H9 (cell line): Measurements from ENCODE around the gene SLC25A12. TPM values are rescaled to one million over a fixed set of nuclear protein-coding genes. Genes with fewer than 3 reads are reported as not detected.

ENCODE experiments used
- DNase-seq: peaks from one replicate; pipeline ENCODE4 v3.0.0-alpha.2; 2017
- H2AFZ ChIP-seq: one replicate; pipeline ENCODE4 v1.6.1; 2013; ENCODE audit warnings: mild to moderate bottlenecking, low read length, control low read depth, moderate library complexity
- H2AK5ac ChIP-seq: 2 replicates; pipeline ENCODE4 v1.6.1; 2013; ENCODE audit warnings: low read length, control low read depth, mixed read lengths; ENCODE audit not compliant: insufficient read length
- H2BK120ac ChIP-seq: one replicate; pipeline ENCODE4 v1.6.1; 2013; ENCODE audit warnings: low read depth, mild to moderate bottlenecking, low read length, control low read depth, inconsistent platforms; ENCODE audit not compliant: poor library complexity, severe bottlenecking
- H2BK12ac ChIP-seq: 2 replicates; pipeline ENCODE4 v1.6.1; 2013; ENCODE audit warnings: low read length, control low read depth, mixed read lengths, low read depth; ENCODE audit not compliant: insufficient read length
- H2BK15ac ChIP-seq: 2 replicates; pipeline ENCODE4 v1.6.1; 2013; ENCODE audit warnings: low read depth, low read length, control low read depth
- H2BK20ac ChIP-seq: one replicate; pipeline ENCODE4 v1.6.1; 2013; ENCODE audit warnings: low read depth, mild to moderate bottlenecking, low read length, control low read depth, inconsistent platforms; ENCODE audit not compliant: poor library complexity, severe bottlenecking
- H2BK5ac ChIP-seq: 2 replicates; pipeline ENCODE4 v1.6.1; 2013; ENCODE audit warnings: low read length, control low read depth, mixed read lengths; ENCODE audit not compliant: insufficient read length
- H3K14ac ChIP-seq: 2 replicates; pipeline ENCODE4 v1.6.1; 2013; ENCODE audit warnings: low read length, control low read depth; ENCODE audit not compliant: insufficient read depth
- H3K18ac ChIP-seq: 2 replicates; pipeline ENCODE4 v1.6.1; 2013; ENCODE audit warnings: low read depth, mild to moderate bottlenecking, mixed read lengths, low read length, control low read depth; ENCODE audit not compliant: insufficient read length
- H3K23ac ChIP-seq: 2 replicates; pipeline ENCODE4 v1.6.1; 2013; ENCODE audit warnings: low read length, control low read depth, mixed read lengths, low read depth; ENCODE audit not compliant: insufficient read length
- H3K23me2 ChIP-seq: 2 replicates; pipeline ENCODE4 v1.6.1; 2013; ENCODE audit warnings: low read depth, mild to moderate bottlenecking, mixed read lengths, low read length, control low read depth; ENCODE audit not compliant: insufficient read length, poor library complexity, severe bottlenecking
- H3K27ac ChIP-seq: 2 replicates; pipeline ENCODE4 v1.5.1; 2013; ENCODE audit warnings: low read length, control low read depth, mixed read lengths, low read depth; ENCODE audit not compliant: insufficient read length
- H3K27me3 ChIP-seq: 2 replicates; pipeline ENCODE4 v1.6.1; 2013; ENCODE audit warnings: low read length, control low read depth, inconsistent platforms; ENCODE audit not compliant: insufficient read depth
- H3K4ac ChIP-seq: 2 replicates; pipeline ENCODE4 v1.6.1; 2013; ENCODE audit warnings: low read depth, mild to moderate bottlenecking, control low read depth, inconsistent platforms, low read length, moderate library complexity
- H3K4me1 ChIP-seq: 2 replicates; pipeline ENCODE4 v1.6.1; 2013; ENCODE audit warnings: low read length, control low read depth, inconsistent platforms; ENCODE audit not compliant: insufficient read depth
- H3K4me2 ChIP-seq: 2 replicates; pipeline ENCODE4 v1.6.1; 2013; ENCODE audit warnings: low read length, control low read depth, mixed read lengths; ENCODE audit not compliant: insufficient read length, insufficient read depth
- H3K56ac ChIP-seq: 2 replicates; pipeline ENCODE4 v1.6.1; 2013; ENCODE audit warnings: low read depth, mild to moderate bottlenecking, mixed read lengths, low read length, control low read depth; ENCODE audit not compliant: insufficient read length
- H3K79me1 ChIP-seq: 2 replicates; pipeline ENCODE4 v1.6.1; 2013; ENCODE audit warnings: low read depth, mild to moderate bottlenecking, moderate library complexity, low read length, control low read depth, inconsistent platforms; ENCODE audit not compliant: insufficient read depth, poor library complexity, severe bottlenecking
- H3K79me2 ChIP-seq: 2 replicates; pipeline ENCODE4 v1.6.1; 2013; ENCODE audit warnings: low read length, control low read depth, inconsistent platforms; ENCODE audit not compliant: insufficient read depth
- H3K9ac ChIP-seq: 2 replicates; pipeline ENCODE4 v1.6.1; 2013; ENCODE audit warnings: low read length, control low read depth, mixed read lengths; ENCODE audit not compliant: insufficient read length; ENCODE audit errors: extremely low read depth
- H3K9me3 ChIP-seq: one replicate; pipeline ENCODE4 v1.6.1; 2013; ENCODE audit warnings: low read depth, low read length, inconsistent platforms; ENCODE audit not compliant: control insufficient read depth
- H3T11ph ChIP-seq: one replicate; pipeline ENCODE4 v1.6.1; 2013; ENCODE audit warnings: mild to moderate bottlenecking, low read length, control low read depth, inconsistent platforms
- H4K20me1 ChIP-seq: one replicate; pipeline ENCODE4 v1.6.1; 2013; ENCODE audit not compliant: control insufficient read depth, insufficient read length, insufficient read depth
- H4K5ac ChIP-seq: 2 replicates; pipeline ENCODE4 v1.6.1; 2013; ENCODE audit warnings: low read depth, mild to moderate bottlenecking, mixed read lengths, low read length, control low read depth; ENCODE audit not compliant: insufficient read length
- H4K8ac ChIP-seq: replicated peaks from 2 replicates; pipeline ENCODE4 v1.6.1; 2013; ENCODE audit warnings: low read length, control low read depth, mixed read lengths, low read depth; ENCODE audit not compliant: insufficient read length
- H4K91ac ChIP-seq: 2 replicates; pipeline ENCODE4 v1.6.1; 2013; ENCODE audit warnings: low read depth, mild to moderate bottlenecking, moderate library complexity, mixed read lengths, low read length, control low read depth; ENCODE audit not compliant: insufficient read length
- H3K27ac Mint-ChIP-seq, 3 experiments: 2 replicates in 2 of 3; 3 replicates in 1 of 3; pipeline ENCODE4 v1.8.0; 2020 to 2021; ENCODE audit warnings: mixed read lengths in 3 of 3, mild to moderate bottlenecking in 1 of 3, moderate library complexity in 1 of 3
- H3K27me3 Mint-ChIP-seq: 2 replicates; pipeline ENCODE4 v1.8.0; 2021; ENCODE audit warnings: low read depth, mild to moderate bottlenecking, moderate library complexity, mixed read lengths
- H3K36me3 Mint-ChIP-seq, 3 experiments: 2 replicates in 2 of 3; 3 replicates in 1 of 3; pipeline ENCODE4 v1.8.0; 2020 to 2021; ENCODE audit warnings: low read depth in 3 of 3, mixed read lengths in 3 of 3; ENCODE audit not compliant: insufficient read depth in 1 of 3
- H3K4me1 Mint-ChIP-seq, 2 experiments: 2 replicates each; pipeline ENCODE4 v1.8.0; 2020; ENCODE audit warnings: mixed read lengths in 2 of 2
- H3K4me3 Mint-ChIP-seq, 2 experiments: 2 replicates in 1 of 2; 3 replicates in 1 of 2; pipeline ENCODE4 v1.8.0; 2020 to 2021; ENCODE audit warnings: mild to moderate bottlenecking in 2 of 2, mixed read lengths in 2 of 2, moderate library complexity in 1 of 2
- H3K9me3 Mint-ChIP-seq, 2 experiments: 2 replicates in 1 of 2; 3 replicates in 1 of 2; pipeline ENCODE4 v1.8.0; 2020; ENCODE audit warnings: mild to moderate bottlenecking in 2 of 2, mixed read lengths in 2 of 2, moderate library complexity in 1 of 2
- WGBS: extraction: QIAGEN DNeasy Blood & Tissue Kit; methylation state at CpG from one replicate; pipeline ENCODE4 v1.1.7; 2013; ENCODE audit warnings: missing lambda C conversion rate, low lambda C conversion rate, mixed read lengths; ENCODE audit not compliant: insufficient read length; ENCODE audit errors: extremely low coverage; 5-methylcytosine and 5-hydroxymethylcytosine counted together
- total RNA-seq: library from RNA; stranded (reverse); gene quantifications from 2 replicates; pipeline ENCODE4 v1.2.1, GENCODE V29; 2021
- TF ChIP-seq, protein P1 (sequence below): fragments of 200-600 bp; sonication (generic); conservative IDR thresholded peaks from 3 replicates; pipeline ENCODE4 v1.8.0; 2021; ENCODE audit warnings: antibody characterized with exemption, mild to moderate bottlenecking

SLC25A12 gene
- total RNA-seq, 1 experiment from 2014 or later = 10.1 TPM

DNA sequence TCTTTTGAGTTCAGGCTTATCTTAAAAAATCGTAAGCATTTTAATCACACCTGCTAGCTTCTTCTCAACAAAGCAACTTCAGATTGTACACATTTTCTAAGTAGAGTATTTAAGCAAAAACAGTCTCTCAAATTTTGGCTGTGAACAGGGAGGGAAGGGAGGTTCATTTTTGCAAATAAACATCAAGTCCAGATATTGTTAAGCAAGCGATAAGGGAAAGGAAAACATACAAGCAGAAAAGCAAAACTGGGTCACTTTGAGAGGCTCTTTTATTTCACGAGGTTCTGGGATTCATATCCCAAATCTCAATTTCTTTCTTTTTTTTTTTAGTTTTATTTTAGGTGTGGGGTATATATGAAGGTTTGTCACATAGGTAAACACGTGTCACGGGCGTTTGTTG is 79.9 kb downstream of the SLC25A12 start:
- H4K20me1 ChIP-seq = no peaks in the 10 kb centered on the region
- no peak overlapping the region for H3K27ac ChIP-seq
- H3K4me2 ChIP-seq = no peak overlapping the region
- no peak overlapping the region for H3K56ac ChIP-seq
- H3K18ac ChIP-seq = no peak overlapping the region
- Mint-ChIP-seq H3K27me3 (no peaks in the 10 kb centered on the region), H3K9me3 (no peaks in the 10 kb centered on the region), H3K27ac (no peak overlapping the region; a peak in 1 of 7 replicates), H3K4me1 (no peaks in the 10 kb centered on the region), H3K4me3 (no peak overlapping the region), H3K36me3 (peaks cover 0 to 6% (median 2%) of the 10 kb centered on the region in 3 experiments; a peak in 4 of 7 replicates)
- H3K79me1 ChIP-seq = no peaks in the 10 kb centered on the region
- no peaks in the 10 kb centered on the region for H3K27me3 ChIP-seq
- H2BK120ac ChIP-seq = no peak overlapping the region
- no peak overlapping the region for H2AK5ac ChIP-seq
- H3K23ac ChIP-seq = no peak overlapping the region
- H3K9me3 ChIP-seq = no peaks in the 10 kb centered on the region
- H2BK12ac ChIP-seq = no peak overlapping the region
- DNase-seq = no peak
- H3K4ac ChIP-seq = no peak overlapping the region
- H4K91ac ChIP-seq = no peak overlapping the region
- no CpG with 5 or more reads among the region's 6 CpGs for WGBS
- TF ChIP-seq, protein P1, sequence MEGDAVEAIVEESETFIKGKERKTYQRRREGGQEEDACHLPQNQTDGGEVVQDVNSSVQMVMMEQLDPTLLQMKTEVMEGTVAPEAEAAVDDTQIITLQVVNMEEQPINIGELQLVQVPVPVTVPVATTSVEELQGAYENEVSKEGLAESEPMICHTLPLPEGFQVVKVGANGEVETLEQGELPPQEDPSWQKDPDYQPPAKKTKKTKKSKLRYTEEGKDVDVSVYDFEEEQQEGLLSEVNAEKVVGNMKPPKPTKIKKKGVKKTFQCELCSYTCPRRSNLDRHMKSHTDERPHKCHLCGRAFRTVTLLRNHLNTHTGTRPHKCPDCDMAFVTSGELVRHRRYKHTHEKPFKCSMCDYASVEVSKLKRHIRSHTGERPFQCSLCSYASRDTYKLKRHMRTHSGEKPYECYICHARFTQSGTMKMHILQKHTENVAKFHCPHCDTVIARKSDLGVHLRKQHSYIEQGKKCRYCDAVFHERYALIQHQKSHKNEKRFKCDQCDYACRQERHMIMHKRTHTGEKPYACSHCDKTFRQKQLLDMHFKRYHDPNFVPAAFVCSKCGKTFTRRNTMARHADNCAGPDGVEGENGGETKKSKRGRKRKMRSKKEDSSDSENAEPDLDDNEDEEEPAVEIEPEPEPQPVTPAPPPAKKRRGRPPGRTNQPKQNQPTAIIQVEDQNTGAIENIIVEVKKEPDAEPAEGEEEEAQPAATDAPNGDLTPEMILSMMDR = no peak
- no peak overlapping the region for H3K14ac ChIP-seq
- no peaks in the 10 kb centered on the region for H3K79me2 ChIP-seq
- H3K23me2 ChIP-seq = no peaks in the 10 kb centered on the region
- no peak overlapping the region for H2BK15ac ChIP-seq
- H2AFZ ChIP-seq = no peak overlapping the region
- no peak overlapping the region for H3T11ph ChIP-seq
- no peak overlapping the region for H4K8ac ChIP-seq
- no peaks in the 10 kb centered on the region for H3K4me1 ChIP-seq
- no peak overlapping the region for H2BK20ac ChIP-seq
- no peak overlapping the region for H3K9ac ChIP-seq
- no peak overlapping the region for H2BK5ac ChIP-seq
- no peak overlapping the region for H4K5ac ChIP-seq
